CD4-positive, alpha-beta T cell treated with Interleukin-1 beta for 1 hour (primary cell): Measurements from ENCODE around the gene NES.
A peak's percentile ranks its signal among the peaks of the same experiment; 100 is the strongest.
"Not testable (repeated sequence)": the region's sequence is repeated elsewhere in the genome, so short reads cannot be mapped to it uniquely, and the experiment has no call there.

ENCODE experiments used
- DNase-seq, 2 donors: peaks; one replicate each; pipeline ENCODE4 v3.0.0-alpha.2; 2020 to 2022

NES gene

DNA sequence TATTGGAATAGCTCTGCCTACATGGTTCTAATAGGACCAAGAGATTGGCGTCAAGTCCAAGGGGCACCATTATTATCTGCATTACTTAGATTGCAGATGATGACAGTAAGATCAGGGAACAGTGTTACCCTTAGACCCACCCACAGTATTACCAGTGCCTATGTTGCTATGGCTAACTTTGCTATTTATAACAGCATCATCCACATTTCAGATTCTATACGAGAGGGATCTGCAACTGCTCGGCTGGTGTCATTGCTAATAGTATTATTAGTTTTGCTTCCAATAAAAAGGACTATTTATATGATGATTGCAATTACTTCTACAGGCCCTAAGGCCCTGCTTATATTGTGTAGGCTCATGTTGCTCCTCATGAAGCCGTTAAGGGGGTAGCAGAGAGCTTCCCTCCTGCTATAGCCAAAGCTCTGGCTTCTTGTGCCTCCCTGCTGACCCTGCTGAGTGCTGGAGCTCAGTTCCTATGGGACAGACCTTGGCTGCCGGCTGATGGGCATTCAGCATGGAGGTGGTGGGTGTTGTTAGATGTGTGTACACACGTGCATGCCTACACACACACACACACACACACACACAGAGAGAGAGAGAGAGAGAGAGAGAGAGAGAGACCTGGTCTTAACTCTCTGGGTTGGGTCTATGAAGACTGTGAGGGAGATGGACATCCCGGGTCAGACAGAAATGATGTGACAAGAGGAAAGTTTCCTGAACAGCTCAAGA lies 34.0 kb downstream of the NES start:
- DNase-seq = no peak

DNA sequence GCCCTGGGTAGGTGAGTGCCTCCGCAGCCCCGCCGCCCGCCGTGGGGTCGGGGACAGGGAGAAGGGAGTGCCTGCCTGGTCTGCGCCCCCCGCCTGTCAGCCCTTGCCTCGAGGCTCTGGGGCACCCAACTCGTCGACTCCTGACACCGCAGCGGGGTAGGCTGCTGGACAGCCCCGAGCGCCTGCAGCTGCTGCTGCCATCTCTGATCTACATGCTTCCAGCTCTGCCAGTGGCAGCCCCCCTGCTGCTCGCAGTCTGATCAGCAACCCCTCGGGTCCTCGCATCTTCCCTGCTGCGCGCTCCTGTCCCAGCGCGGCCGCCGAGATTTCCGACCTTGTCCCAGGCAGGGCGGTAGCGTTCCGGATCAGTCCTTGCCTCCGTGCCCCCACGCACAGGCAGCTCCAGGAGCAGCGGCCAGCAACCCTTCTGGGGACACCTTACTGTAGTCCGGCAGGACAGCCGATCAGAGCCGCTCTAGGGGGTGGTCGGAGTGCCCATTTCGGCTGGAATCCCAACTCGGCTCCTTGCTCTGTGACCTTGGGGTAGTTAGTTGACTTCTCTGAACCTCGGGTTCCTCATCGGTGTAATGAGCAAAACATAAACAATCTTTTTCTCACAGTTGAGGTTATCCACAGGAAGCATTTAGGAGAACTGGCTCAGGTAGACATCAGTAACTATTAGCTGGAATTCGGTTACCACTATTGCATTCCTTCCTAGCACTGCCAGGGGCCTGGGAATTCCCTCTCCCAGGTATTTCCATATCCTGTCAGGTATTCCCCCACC lies 34.8 kb downstream of the NES start:
- no peak for DNase-seq

DNA sequence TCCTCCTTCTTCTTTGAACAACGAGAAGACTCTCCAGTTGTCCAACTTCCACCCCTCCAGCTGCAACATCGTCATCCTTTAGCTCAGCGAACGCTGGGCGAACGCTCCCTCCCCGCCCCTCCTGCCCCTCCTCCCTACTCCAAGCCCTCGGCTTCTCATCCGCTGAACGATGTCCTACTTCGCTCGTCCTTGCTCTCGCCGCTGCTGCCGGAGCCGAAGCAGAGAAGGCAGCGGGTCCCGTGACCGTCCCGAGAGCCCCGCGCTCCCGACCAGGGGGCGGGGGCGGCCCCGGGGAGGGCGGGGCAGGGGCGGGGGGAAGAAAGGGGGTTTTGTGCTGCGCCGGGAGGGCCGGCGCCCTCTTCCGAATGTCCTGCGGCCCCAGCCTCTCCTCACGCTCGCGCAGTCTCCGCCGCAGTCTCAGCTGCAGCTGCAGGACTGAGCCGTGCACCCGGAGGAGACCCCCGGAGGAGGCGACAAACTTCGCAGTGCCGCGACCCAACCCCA lies 35.4 kb downstream of the NES start, which contains the start of gene BCAN:
BCAN (plus strand) TSS at position 357 of the 504 bp plus-strand sequence. CDS start 3,938 bp downstream, outside the sequence.
- DNase-seq = no peak

DNA sequence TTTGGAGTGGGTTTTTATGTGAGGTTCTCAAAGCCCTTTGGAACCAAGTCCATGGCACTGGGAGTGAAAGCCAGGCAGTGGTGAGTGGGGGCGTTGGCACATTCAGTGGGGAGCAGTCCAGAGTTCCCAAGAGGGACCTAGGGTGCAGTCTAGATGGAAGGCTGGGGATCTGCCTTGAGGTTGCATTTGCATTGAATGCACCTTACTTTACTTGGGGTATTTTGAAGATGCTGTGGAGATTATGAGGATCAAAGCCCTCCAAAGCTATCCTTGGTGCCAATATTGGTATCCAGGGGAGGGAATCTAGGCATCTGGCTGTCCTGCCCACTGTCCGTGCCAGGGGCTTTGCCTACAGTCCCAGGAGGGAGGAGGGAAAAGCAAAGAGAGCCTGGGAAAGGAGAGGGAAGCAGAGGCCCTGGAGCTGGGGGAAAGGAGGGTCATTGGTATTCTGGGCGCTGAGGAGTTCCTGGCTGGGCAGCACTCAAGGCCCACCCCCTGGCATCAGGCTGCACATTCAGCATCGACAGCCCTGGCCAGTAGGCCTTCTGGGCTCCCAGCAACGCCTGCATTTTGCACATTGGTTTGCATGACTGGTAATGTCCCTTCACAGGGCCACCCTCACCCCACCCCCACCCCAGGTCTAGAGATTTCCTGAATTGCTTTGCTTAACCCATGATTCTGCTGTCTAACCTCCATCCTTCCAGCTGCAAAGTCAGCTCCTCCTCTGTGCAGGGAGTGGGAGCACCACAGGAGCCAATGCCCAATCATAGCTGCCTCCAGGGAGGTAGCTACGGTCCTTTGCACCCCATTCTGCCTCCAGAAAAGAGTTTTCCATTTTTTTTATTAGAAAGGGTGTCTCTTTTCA lies 36.1 kb downstream of the NES start:
- DNase-seq = no peak

DNA sequence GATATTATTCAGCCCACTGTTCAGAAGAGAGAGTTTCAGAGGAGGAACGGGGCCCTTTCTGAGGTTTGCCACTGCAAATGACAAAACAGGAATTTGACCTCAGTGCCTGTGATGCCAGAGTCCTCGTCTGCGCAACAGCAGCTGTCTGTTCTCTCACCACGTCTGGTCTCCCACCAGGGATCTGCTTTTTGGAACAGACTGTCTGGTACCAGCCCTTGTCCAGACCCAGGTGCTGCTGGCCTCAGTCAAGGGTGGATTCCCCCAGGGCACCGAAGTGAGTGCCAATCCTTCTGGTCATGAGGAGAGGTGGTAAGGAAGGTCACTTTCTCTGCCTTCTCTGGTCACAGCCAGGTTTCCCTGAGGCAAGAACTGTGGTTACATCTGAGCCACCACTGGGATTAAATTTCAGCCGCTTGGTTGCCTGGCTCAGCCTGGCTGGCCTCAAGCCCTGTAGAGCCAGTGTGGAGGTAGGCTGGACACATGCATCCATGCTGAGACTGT lies 37.6 kb downstream of the NES start:
- DNase-seq = no peak

DNA sequence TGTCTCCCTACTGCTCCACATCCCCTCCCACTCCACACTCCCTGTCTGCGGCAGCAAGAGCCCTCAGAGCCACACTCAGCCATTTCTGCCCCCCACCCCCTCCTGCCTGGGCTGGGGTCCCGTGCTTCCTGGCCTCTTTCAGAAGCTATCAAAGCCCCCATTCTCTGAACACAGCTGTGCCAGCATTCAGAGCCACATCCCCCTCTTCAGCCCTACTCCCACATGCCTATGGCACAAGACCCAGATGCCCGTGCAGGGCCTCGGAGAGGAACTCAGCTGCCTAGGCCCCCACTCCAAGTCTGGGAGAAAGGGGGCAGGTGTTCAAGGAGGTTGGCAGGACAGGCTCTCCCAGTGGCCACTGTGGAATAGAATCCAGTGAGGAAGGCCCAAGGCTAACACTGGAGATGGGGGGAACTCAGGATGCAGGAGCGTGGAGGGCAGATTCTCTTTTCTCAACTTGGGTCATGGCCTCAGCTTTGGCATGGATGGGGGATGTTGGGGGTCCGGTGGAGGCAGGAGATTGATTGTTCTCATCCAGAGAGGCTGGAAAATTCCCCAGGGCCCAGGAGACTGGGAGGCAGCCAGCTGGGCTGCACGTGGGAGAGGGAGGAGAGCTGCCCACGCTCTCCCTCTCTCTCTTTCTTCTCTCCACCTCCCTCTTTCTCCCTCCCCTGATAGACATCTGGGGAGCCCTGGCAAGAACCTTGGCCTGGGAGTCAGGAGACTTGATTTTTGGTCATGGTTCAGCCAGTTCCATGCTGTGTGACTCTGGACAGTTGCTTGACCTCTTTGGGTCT lies 38.8 kb downstream of the NES start:
- no peak for DNase-seq

DNA sequence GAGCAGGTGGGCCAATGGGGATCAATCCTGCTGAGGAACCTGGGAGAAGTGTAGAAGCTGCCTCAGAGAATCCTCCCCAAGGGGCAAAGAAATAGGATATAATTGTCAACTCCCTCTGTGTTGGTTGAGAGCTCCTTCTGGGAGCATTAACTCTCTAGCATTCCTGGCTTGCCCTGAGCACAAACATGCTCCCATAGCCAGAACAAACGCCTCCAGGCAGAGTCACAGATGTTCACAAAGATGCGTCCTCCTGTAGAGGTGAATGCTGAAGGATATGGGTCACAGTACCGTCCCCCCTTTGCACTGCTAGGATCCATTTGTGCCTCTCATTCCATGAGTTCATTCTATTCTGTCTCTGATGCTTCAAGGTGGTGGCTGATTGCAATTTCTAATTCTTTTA lies 44.9 kb downstream of the NES start:
- no peak for DNase-seq

DNA sequence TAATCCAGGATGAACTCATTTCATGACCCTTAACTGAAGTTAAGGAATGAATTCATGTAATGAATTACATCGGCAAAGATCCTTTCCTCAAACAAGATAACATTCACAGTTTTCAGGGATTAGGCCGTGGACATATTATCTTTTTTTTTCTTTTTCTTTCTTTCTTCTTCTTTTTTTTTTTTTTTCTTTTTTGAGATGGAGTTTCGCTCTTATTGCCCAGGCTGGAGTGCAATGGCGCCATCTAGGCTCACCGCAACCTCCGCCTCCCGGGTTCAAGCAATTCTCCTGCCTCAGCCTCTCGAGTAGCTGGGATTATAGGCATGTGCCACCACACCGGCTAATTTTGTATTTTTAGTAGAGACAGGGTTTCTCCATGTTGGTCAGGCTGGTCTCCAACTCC lies 46.1 kb downstream of the NES start:
- DNase-seq = not testable (repeated sequence)

DNA sequence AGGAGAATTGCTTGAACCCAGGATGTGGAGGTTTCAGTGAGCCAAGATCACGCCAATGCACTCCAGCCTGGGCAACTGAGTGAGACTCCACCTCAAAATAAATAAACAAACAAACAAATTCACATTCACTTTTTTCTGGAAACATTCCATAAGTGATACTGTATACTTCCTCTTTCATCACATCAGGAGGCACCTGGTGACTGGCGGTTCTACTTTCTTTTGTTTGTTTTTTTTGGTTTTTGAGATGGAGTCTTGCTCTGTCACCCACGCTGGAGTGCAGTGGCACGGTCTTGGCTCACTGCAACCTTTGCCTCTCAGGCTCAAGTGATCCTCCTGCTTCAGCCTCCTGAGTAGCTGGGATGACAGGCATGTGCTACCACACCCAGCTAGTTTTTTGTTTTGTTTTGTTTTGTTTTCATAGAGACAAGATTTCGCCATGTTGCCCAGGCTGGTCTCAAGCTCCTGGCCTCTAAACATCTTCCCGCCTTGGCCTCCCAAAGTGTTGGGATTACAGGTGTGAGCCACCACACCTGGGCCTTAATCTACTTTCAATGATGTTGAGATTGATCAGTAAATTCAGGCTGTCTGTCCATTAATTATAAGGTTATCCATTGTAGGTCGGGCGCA lies 47.3 kb downstream of the NES start:
- DNase-seq = no peak

DNA sequence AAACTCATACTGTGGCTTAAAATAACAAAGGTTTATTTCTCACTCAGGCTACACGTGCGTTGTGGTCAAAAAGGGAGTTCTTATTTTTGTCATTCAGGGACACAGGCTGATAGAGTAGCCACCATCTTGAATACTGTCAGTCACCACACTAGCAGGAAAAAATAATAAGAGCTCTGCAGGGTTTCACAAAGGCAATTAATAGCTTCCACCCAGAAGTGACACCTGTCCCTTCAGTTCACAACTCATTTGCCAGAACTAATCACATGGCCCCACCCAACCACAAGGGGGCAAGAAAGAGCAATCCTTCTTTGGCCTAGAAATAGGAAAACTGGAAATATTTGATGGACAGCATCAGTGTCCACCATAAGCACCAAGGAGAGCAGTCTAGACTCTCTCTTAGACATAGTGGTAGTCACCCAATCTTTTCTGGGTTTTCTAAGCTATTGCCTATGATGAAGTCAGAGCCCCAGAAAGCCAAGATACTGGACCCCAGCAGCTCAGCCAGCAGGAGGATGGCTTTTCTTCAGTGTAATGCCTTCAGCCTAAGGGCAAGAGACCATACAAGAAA lies 49.8 kb downstream of the NES start:
- DNase-seq = peak; percentile 15 to 53

DNA sequence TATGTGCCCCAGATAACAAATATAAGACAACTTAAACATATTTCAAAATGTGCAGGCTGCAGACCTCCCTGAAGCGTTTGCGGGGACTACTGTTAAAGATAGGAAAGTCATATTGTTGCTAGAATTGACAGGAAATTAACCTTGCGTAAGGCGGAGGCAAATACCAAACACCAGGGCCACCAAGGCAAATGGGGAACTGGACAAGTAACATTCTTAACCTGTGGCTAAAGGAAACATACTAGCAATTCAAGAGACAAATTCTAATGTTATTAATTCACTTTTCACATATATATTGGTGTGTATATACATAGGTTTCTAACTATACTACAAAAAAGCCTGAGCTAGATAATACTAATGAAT lies 51.1 kb downstream of the NES start:
- DNase-seq = no peak

DNA sequence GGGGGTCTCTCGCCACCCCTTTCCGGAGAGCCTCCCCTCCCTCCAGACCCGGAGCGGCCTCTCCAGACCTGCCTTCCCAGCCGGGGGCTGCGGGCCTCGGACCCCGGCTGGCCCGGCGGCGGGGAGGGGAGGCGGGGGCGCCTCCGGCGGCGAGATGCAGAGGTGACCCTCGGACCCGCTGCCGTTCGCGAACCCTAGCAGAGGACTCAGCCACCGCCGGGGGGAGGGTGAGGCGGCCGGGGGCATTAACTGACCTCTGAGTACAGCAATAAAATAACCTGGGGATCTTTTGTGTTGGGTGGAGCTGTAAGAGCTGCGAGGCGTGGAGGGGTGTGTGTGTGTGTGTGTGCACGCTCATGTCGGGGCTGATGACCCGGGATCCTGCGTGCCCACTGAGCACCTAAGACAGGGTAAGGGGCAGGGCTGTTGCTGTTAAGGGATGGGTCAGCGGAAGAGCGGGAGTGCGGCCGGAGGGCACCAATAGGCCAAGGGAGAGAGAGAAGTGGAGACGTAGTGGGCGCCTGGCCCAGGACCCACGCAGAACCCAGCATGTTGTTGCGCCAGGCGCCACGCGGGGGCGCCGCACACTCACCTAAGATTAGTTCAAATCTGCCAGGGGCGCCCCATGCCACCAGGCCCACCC lies 51.6 kb downstream of the NES start:
- DNase-seq = peak; percentile 56 to 62

DNA sequence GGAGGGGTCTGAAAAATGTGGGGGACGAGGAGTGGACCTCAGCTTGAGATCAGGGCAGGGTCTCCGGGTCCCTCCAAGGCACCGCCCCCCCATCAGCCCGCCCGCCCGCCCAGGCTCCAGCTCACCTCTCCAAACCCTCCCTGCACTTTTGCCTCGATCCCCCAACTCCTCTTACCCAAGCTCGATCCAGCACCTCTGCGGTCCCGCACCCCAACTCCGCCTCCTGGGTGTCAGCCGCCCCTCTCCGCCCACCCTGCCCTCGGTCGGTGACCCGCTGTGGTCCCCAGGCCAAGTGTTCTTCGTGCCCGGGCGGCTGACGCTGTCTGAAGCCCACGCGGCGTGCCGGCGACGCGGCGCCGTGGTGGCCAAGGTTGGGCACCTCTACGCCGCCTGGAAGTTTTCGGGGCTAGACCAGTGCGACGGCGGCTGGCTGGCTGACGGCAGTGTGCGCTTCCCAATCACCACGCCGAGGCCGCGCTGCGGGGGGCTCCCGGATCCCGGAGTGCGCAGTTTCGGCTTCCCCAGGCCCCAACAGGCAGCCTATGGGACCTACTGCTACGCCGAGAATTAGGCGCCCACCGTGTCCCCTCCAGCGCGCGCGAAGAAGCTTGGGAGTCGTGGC lies 52.3 kb downstream of the NES start:
- DNase-seq = no peak

DNA sequence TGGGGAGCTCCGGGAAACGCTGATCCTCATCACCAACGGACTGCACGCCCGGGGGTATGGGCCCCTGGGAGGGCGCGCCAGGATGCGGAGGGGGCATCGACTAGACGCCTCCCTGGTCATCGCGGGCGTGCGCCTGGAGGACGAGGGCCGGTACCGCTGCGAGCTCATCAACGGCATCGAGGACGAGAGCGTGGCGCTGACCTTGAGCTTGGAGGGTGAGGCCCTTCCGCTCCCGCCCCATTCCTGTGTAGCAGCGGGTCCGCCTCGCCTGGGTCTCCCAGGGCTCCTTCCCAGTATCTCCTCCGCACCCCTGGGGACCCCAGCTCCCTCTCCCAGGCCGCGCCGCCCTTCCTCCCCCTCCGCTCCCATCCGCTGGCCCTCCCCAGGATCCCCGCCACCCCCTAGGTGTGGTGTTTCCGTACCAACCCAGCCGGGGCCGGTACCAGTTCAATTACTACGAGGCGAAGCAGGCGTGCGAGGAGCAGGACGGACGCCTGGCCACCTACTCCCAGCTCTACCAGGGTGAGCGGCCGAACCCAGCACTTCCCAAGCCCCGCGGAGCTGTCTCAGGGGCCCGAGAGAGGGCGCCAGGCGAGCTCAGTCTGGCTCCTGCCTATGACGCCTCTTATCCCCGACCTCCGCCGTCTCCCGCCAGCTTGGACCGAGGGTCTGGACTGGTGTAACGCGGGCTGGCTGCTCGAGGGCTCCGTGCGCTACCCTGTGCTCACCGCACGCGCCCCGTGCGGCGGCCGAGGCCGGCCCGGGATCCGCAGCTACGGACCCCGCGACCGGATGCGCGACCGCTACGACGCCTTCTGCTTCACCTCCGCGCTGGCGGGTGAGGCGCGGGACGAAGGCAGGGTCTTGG lies 53.0 kb downstream of the NES start:
- DNase-seq = peak; percentile 31 to 37

DNA sequence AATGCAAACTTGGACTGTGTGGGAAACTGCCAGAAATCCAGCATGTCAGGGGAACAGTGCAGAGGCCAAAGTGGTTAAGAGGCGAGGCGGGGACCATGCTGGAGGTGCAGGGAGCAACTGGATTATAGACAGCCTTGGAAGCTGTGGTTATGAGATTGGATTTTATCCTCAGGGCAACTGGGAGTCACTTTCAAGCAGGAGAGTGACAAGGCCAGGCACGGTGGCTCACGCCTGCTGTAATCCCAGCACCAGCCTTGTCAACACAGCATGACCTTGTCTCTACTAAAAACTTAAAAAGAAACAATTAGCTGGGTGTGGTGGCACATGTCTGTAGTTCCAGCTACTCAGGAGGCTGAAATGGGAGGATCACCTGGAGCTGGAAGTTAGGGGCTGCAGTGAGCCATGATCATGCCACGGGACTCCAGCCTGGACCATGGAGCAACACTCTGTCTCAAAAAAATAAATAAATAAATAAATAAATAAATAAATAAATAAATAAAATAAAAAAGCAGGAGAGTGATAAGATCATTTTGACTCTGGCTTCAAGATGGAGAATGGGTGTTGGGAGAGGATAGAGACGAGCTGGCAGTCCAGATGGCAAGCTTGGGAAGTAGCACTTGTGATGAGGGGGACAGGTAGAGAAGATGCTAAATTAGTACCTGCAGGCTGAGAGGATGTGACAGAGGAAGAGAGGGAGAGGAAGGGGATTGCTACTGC lies 54.5 kb downstream of the NES start:
- no peak for DNase-seq

DNA sequence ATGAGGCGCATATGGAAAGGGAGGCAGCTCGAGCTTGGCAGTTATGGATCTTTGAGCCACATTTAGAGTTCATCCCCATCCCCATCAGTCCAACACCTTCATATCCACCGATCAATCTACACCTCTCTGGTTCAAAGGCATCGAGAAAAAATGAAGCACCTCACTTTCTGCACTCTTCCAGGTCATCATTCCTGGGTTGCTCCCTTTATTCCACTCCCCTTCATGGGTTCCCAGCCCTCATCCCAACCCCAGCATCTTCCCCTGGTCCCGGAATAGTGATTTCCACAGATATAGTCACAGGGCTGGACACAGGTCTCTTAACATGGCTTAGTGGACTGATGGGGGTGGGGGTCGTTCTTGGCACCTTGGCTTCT lies 57.6 kb downstream of the NES start:
- no peak for DNase-seq

DNA sequence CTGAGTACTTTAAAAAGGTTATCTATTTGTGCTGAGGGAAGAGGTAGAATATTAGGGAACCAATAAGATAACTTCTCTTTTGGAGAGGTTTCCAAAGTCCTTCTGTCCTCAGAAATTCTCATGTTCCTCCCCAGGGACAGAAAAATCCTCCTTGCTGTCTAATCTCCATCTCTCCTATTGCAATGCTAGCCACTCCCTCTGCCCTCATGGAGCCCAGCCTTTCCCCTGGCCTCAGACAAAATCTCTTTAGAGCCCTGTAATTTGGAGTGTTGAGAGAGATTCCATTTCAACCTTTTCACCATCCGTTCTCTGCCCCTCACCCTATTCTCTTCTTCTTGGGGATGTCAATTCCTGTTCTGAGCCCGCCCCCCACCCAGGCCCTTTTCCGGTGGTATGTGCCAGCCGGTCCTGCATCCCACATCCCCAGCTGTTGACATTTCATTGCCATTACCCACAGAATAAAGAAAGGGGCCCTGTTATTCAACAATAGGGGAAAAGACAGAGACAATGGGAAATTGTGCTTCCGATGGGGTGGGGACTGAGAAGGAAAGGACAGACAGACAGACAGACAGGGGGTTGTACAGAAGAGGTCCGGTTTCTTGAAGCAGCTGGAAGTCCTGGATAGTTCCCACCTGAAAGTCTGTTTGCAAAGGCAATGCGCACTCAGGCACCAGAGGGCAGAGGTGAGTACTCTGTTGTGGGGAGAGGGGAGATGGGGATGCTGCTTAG lies 58.2 kb downstream of the NES start, which contains the start of gene HAPLN2:
HAPLN2 (plus strand) TSS at position 563 of the 729 bp plus-strand sequence. CDS start 4,076 bp downstream, outside the sequence.
- DNase-seq = no peak
